GM18868 (cell line): Measurements from ENCODE around the gene NSL1.
"Not testable (repeated sequence)": the region's sequence is repeated elsewhere in the genome, so short reads cannot be mapped to it uniquely, and the experiment has no call there.

Source experiments
- ATAC-seq: cut with Tn5 transposase; IDR thresholded peaks from one replicate; pipeline ENCODE4 v1.9.1; 2021; ENCODE audit warnings: mild to moderate bottlenecking, moderate library complexity; ENCODE audit not compliant: unreplicated experiment

The NSL1 gene

DNA sequence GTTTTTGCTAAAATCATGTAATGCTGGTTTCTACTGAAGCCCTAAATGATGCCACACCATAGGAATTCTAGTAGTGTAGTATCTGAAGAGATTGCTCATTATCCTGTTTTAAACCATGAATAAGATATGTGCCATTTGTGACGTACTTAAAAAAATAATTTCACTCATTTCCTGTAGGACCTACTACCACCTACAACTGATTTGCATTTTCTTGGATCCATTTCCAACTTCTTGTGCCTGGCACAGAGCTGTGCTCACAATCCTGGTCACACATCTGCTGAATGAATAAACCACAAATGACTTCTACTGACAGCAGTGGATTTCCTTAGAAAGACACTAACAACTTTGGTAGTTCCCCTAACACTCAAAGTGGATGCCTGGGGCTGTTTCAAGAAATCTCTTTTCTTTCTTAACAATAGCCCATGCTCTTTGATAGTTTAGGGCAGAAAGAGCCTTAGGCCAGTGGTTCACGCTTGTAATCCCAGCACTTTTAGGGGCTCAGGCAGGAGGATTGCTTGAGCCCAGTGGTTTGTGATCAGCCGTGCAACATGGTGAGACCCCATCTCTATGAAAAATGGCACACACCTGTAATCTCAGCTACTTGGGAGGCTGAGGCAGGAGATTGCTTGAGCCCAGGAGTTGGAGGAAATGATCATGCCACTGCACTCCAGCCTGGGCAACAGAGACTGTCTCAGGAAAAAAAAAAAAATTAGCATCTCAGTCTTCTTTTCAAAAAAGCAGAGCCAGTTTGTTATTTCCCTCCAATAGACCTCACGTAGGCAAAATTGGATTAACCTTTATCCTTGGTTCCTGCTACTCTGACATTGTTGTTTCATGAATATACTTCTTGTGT, 78.9 kb downstream of the NSL1 start:
- ATAC-seq: peak; percentile 63

- ATAC-seq: not testable (repeated sequence)
These were observed 79.6 kb downstream of the NSL1 start for GRCh38 chr1:212711974-212712373.

- no peak for ATAC-seq
These were observed 81.0 kb downstream of the NSL1 start for GRCh38 chr1:212710566-212710965.

- no peak for ATAC-seq
These were observed 87.5 kb downstream of the NSL1 start for GRCh38 chr1:212703991-212704564.

DNA sequence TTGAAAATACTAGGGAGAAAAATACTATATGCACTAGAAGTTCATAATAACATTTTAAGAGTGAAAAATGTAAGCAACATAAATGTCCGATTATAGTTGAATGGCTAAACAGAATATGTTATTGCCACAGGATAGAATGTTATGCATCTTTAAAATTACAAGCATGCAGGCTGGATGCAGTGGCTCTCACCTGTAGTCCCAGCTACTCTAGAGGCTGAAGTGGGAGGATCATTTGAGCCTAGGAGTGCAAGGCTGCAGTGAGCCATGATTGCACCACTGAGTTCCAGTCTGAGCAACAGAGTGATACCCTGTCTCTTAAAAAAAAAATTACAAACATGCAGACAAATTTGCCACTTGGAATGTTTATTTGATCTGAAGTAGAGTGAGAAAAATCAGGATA, 88.9 kb downstream of the NSL1 start:
- ATAC-seq: no peak

- no peak for ATAC-seq
These were observed 89.7 kb downstream of the NSL1 start for GRCh38 chr1:212701910-212702309.

- no peak for ATAC-seq
These were observed 90.4 kb downstream of the NSL1 start for GRCh38 chr1:212700892-212701819.

- ATAC-seq: peak; percentile 31
These were observed 91.2 kb downstream of the NSL1 start for GRCh38 chr1:212700223-212700891.

- peak; percentile 22 for ATAC-seq
These were observed 91.9 kb downstream of the NSL1 start, which contains the start of gene BATF3 for GRCh38 chr1:212699625-212700222. Gene BATF3 (minus strand): TSS chr1:212699840. CDS start chr1:212699762, 78 bp downstream.

DNA sequence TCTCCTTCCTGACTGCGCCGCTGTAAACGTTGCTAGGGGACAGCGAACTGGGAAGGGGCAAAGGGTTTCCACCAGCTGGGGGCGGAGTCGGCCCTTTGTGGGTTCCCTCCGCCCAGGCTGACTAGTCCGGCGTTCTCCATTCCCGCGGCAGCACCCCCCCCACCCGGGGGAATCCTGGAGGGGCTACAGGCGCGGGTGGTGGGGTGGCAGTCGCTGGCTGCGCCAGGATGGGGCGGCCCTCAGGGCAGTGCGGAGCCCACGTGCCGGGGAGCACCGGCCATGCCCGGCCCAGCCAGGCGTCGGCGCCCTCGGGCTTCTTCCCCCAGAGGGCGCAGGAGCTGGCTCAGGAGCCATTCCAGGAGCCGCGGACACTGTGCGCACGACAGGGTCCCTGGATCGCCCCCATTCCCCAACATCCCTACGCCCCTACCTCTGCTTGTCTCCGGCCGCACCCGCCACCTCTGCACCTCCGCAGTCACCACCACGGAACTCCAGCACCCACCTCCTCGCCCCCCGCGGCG, 92.4 kb downstream of the NSL1 start:
- ATAC-seq: peak; percentile 64

DNA sequence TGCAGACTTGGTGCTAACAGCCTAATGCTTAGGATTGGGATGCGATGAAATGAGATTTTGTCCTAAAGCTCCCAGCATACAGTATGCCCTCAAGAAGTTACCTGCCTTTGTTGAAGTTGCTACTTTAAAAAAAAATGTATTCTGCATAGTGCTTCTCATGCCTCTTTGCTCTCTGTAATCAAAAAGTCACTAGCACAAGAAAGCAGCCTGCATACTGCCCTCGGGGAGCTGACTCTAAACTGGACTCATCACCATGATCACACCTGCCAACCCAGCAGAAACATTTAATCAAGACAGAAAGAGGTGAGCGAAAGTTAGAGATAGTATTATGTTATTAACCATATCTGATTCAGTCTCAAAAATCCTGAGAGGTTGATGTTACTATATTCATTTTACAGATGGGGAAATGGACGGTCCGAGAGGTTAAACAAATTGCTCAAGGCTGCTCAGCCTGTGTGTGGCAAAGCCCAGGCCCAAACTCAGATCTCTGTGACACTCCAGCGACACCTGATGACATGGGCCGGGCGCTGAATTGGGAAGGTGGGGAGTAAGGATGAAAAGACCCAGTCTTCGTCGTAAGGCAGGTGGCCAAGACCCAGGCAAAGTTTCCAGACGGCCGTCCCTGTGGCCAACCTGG, 93.0 kb downstream of the NSL1 start:
- peak; percentile 9 for ATAC-seq

GRCh38 chr1:212696721-212697331, 94.8 kb downstream of the NSL1 start:
- no peak for ATAC-seq

DNA sequence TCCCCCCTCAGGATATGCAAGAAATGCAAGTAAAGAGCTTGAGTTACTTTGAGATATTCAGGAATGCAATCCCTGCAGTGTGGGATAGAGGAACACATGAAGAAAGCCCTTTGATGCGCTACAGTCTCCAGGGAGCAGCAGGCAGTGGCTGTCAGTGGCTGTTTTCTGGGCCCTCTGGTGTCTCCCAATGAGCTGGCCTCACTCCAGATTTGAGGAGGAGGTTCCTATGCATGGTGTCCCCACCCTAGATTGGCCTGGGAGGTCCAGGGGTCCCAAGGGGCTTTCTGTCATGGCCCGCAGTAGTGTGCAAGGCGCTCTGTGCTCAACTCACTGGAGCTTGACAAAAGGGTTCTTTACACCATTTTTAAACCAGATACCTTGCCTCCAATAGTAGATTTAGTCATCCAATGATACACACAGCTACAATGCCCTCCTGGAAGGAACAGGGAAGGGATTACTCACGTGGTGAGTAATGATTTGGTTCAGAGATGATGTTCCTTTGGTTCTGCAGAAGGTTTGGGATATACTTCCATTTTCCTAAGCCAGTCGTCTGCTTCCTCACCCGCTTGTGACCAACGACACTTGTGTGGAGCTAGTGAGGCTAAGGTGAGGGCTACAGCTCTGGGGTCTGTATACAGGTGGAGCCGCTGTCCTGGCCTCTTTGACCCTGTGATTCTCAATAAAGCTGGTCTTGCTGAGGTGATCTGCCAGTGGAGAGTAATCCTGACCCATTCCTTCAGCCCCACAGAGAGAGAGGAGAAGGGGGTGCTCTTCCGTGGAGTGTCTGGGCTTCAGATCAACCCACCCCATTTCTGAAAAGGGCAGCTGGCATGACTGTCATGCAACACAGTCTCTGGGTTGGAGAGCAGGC, 98.6 kb downstream of the NSL1 start:
- ATAC-seq: no peak

GRCh38 chr1:212691561-212692071, 100.0 kb downstream of the NSL1 start:
- ATAC-seq: peak; percentile 69

- no peak for ATAC-seq
These were observed 100.7 kb downstream of the NSL1 start for GRCh38 chr1:212690816-212691403.

GRCh38 chr1:212689758-212690529, 101.6 kb downstream of the NSL1 start:
- ATAC-seq: no peak

GRCh38 chr1:212689196-212689725, 102.3 kb downstream of the NSL1 start:
- ATAC-seq: no peak
